DOHH2 (cell line): Measurements from ENCODE around the gene ACTG1.

Experiments
- EZH2phosphoT487 ChIP-seq: fragments of 200-600 bp; sonication (generic); IDR thresholded peaks from 2 replicates; pipeline ENCODE4 v1.6.1; 2017; ENCODE audit warnings: borderline replicate concordance, mild to moderate bottlenecking, antibody characterized with exemption, low read length, moderate library complexity, mixed read lengths
- TF ChIP-seq, protein P1 (sequence below): fragments of 200-600 bp; sonication (generic); IDR thresholded peaks from one replicate; pipeline ENCODE4 v1.5.1; 2014; ENCODE audit warnings: antibody characterized with exemption, mild to moderate bottlenecking, low read depth, low read length; ENCODE audit not compliant: poor library complexity, severe bottlenecking

DNA sequence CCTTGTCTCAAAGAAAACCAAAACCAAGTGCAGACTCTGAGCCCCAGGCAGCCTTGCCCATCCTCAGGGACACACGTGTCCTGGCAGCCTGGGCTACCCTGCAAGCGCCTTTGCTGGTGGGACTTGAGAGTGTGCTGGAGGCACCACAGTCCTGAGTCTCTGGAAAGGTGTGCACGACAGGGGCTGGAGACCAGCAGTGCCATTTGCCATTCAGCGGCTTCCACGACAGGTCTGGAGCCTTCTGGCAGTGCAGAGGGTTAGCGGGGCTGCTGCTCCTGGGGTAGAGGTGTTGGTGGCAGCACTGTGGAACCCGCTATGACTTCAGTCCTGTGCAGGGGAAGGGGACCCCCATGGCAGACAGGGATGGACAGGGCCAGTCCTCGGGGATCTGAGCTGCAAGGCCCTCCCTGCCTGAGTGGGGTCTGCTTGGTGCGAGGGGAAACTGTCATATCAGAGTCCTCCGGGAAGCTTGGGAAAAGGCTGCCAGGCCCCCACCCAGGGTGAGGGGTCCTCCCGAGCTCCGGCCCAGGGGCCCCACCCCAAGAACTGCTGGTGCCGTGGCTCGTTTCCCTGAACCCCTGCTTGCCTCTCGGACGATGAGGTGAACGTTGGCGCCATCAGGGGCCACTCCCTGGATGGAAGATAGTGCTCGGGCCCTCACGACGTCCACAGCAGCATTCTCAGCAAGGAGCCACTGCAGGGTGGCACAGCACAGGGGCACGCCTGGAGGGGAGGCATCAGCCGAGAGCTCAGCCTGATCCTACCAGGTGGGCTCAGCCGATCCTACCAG lies 32.8 kb upstream of the ACTG1 start:
- TF ChIP-seq, protein P1, sequence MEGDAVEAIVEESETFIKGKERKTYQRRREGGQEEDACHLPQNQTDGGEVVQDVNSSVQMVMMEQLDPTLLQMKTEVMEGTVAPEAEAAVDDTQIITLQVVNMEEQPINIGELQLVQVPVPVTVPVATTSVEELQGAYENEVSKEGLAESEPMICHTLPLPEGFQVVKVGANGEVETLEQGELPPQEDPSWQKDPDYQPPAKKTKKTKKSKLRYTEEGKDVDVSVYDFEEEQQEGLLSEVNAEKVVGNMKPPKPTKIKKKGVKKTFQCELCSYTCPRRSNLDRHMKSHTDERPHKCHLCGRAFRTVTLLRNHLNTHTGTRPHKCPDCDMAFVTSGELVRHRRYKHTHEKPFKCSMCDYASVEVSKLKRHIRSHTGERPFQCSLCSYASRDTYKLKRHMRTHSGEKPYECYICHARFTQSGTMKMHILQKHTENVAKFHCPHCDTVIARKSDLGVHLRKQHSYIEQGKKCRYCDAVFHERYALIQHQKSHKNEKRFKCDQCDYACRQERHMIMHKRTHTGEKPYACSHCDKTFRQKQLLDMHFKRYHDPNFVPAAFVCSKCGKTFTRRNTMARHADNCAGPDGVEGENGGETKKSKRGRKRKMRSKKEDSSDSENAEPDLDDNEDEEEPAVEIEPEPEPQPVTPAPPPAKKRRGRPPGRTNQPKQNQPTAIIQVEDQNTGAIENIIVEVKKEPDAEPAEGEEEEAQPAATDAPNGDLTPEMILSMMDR: no peak
- TF ChIP-seq EZH2phosphoT487: no peak
